K562 (cell line): Measurements from ENCODE around the gene GRIK1. TPM values are rescaled to one million over a fixed set of nuclear protein-coding genes. Genes with fewer than 3 reads are reported as not detected.

Experiments used
- ATAC-seq: fragments of 200-7000 bp; cut with Tn5 transposase; 3 replicates; pipeline ENCODE4 v1.9.1; 2020; ENCODE audit warnings: moderate library complexity
- BruUV-seq: library from RNA; stranded (reverse); fragments of 400-500 nt; replicated peaks from 2 replicates; lab custom pipeline; 2021; lab: Mats Ljungman, UMichigan
- CTCF ChIA-PET: fragments of 300-600 bp; formaldehyde crosslinking; extraction: SDS; loops from one replicate; lab custom pipeline; 2021; ENCODE audit warnings: low intra/inter-chr PET ratio; lab: Yijun Ruan, JAX
- POLR2A ChIA-PET: fragments of 300-600, 350-650 bp; sonication (Branson Sonifier 250); formaldehyde crosslinking; extraction: SDS; loops from one replicate; lab custom pipeline; 2021; ENCODE audit warnings: antibody characterized with exemption, inconsistent platforms; lab: Yijun Ruan, JAX
- DNase-seq, 4 experiments: peaks; one replicate each; pipeline versions ENCODE4 v3.0.0 to v3.0.0-alpha.2; 2011 to 2018; ENCODE audit warnings: low spot score in 3 of 4, mixed read lengths in 3 of 4; ENCODE audit errors: extremely low read depth in 1 of 4
- FAIRE-seq: peaks from 2 replicates; lab custom pipeline; 2011; peaks lifted over from hg19 to GRCh38; lab: Jason Lieb, UNC
- H2AFZ ChIP-seq: 2 replicates; pipeline ENCODE4 v1.6.0; 2011; ENCODE audit warnings: low read depth, low read length, control low read depth, inconsistent platforms
- H3K27ac ChIP-seq: fragments of 200-600 bp; 3 replicates; pipeline ENCODE4 v1.8.0; 2011; ENCODE audit warnings: low read depth, mild to moderate bottlenecking, control low read depth, inconsistent platforms, low read length, moderate library complexity, mixed read lengths; ENCODE audit errors: extremely low read depth
- H3K27me3 ChIP-seq, 2 experiments: fragments of 300-600 bp in 1 of 2; 2 replicates in 1 of 2; 3 replicates in 1 of 2; pipeline versions ENCODE4 v1.6.0 to v1.8.0; 2011; ENCODE audit warnings: inconsistent platforms in 2 of 2, low read length in 2 of 2, mild to moderate bottlenecking in 1 of 2, mixed read lengths in 1 of 2, moderate library complexity in 1 of 2; ENCODE audit not compliant: control insufficient read depth in 2 of 2, insufficient read depth in 2 of 2
- H3K36me3 ChIP-seq: fragments of 300-600 bp; 3 replicates; pipeline ENCODE4 v1.8.0; 2011; ENCODE audit warnings: mild to moderate bottlenecking, low read length, inconsistent platforms; ENCODE audit not compliant: control insufficient read depth, insufficient read depth
- H3K4me1 ChIP-seq, 2 experiments: fragments of 200-600 bp in 1 of 2; replicated peaks in 1 of 2; 2 replicates in 1 of 2; 3 replicates in 1 of 2; pipeline versions ENCODE4 v1.5.1 to v1.8.0; 2011; ENCODE audit warnings: inconsistent platforms in 2 of 2, low read length in 2 of 2, mild to moderate bottlenecking in 1 of 2, mixed read lengths in 1 of 2, moderate library complexity in 1 of 2; ENCODE audit not compliant: control insufficient read depth in 2 of 2, insufficient read depth in 2 of 2
- H3K4me2 ChIP-seq: 2 replicates; pipeline ENCODE4 v1.6.1; 2011; ENCODE audit warnings: low read length, control low read depth, inconsistent platforms, mixed read lengths; ENCODE audit not compliant: insufficient read depth
- H3K4me3 ChIP-seq: fragments of 200-600 bp; sonication (generic), shearing (Covaris generic); 2 replicates; pipeline ENCODE4 v1.5.1; 2016; ENCODE audit warnings: control low read depth, inconsistent platforms
- H3K79me2 ChIP-seq: fragments of 200-600 bp; 3 replicates; pipeline ENCODE4 v1.8.0; 2011; ENCODE audit warnings: low read length, inconsistent platforms; ENCODE audit not compliant: control insufficient read depth, insufficient read depth
- H3K9ac ChIP-seq, 2 experiments: 2 replicates each; pipeline versions ENCODE4 v1.6.0 to v1.6.1; 2011; ENCODE audit warnings: low read depth in 2 of 2, low read length in 2 of 2, control low read depth in 1 of 2, inconsistent platforms in 1 of 2, mild to moderate bottlenecking in 1 of 2, mixed read lengths in 1 of 2; ENCODE audit not compliant: insufficient read depth in 1 of 2
- H3K9me1 ChIP-seq: one replicate; pipeline ENCODE4 v1.6.0; 2011; ENCODE audit warnings: inconsistent platforms, mild to moderate bottlenecking, low read length, moderate library complexity; ENCODE audit not compliant: control insufficient read depth, insufficient read depth
- H3K9me3 ChIP-seq: replicated peaks from 2 replicates; pipeline ENCODE4 v1.5.1; 2011; ENCODE audit warnings: low read depth, low read length, inconsistent platforms; ENCODE audit not compliant: control insufficient read depth, insufficient read depth
- H4K20me1 ChIP-seq: replicated peaks from 2 replicates; pipeline ENCODE4 v1.6.1; 2011; ENCODE audit warnings: low read length, inconsistent platforms, mixed read lengths; ENCODE audit not compliant: control insufficient read depth, insufficient read depth
- E2F3 ChIP-seq: fragments of 250-450 bp; sonication (Bioruptor Pico); IDR thresholded peaks from 2 replicates; pipeline ENCODE4 v1.4.0; 2020; ENCODE audit warnings: mild to moderate bottlenecking
- MAFF ChIP-seq: IDR thresholded peaks from 2 replicates; pipeline ENCODE4 v1.6.1; 2012; ENCODE audit warnings: low read length, improper control_type of control experiment
- MBD1 ChIP-seq: fragments of 250-450 bp; sonication (Bioruptor Pico); IDR thresholded peaks from 2 replicates; pipeline ENCODE4 v1.8.0; 2022; ENCODE audit warnings: inconsistent platforms
- NELFE ChIP-seq: IDR thresholded peaks from 2 replicates; pipeline ENCODE4 v1.6.1; 2011; ENCODE audit warnings: mild to moderate bottlenecking; ENCODE audit not compliant: insufficient read depth, insufficient read length
- NFE2 ChIP-seq: IDR thresholded peaks from 2 replicates; pipeline ENCODE4 v1.6.1; 2014; ENCODE audit warnings: antibody characterized with exemption, low read depth
- SAP30 ChIP-seq: fragments of 200-600 bp; sonication (generic); IDR thresholded peaks from 2 replicates; pipeline ENCODE4 v1.6.1; 2012; ENCODE audit warnings: borderline replicate concordance, low read depth, mild to moderate bottlenecking, moderate library complexity, low read length, control low read depth, inconsistent platforms; ENCODE audit not compliant: insufficient read depth, poor library complexity, severe bottlenecking
- SRSF3 ChIP-seq: fragments of 200-400 bp; formaldehyde crosslinking; IDR thresholded peaks from 2 replicates; pipeline ENCODE4 v1.6.1; 2016; ENCODE audit warnings: mild to moderate bottlenecking, low read length, moderate library complexity; ENCODE audit not compliant: insufficient read depth
- TRIM25 ChIP-seq: fragments of 450-650 bp; IDR thresholded peaks from 2 replicates; pipeline ENCODE4 v1.7.0; 2016; ENCODE audit warnings: borderline replicate concordance
- ZBTB12 ChIP-seq: fragments of 250-450 bp; sonication (Bioruptor Pico); IDR thresholded peaks from 2 replicates; pipeline ENCODE4 v1.4.0; 2020
- ZFP30 ChIP-seq: fragments of 250-450 bp; sonication (Bioruptor Pico); IDR thresholded peaks from 2 replicates; pipeline ENCODE4 v1.8.0; 2022; ENCODE audit warnings: moderate library complexity, mild to moderate bottlenecking, inconsistent platforms, borderline replicate concordance
- WGBS: fragments of 100-300 bp; shearing (Covaris generic); methylation state at CpG from one replicate; pipeline ENCODE4 v1.1.6; 2016; ENCODE audit warnings: low coverage, mixed read lengths; ENCODE audit not compliant: insufficient coverage; ENCODE audit errors: missing lambda C conversion rate; 5-methylcytosine and 5-hydroxymethylcytosine counted together
- in situ Hi-C: fragments of 300-500 bp; cut with MboI; formaldehyde crosslinking; loops from 4 replicates; pipeline ENCODE4 v1.15.0; 2018; ENCODE audit warnings: inconsistent platforms, mixed read lengths
- intact Hi-C: fragments of 100-400 bp; cut with micrococcal nuclease; formaldehyde crosslinking; loops from 2 replicates; pipeline ENCODE4 v1.14.2; 2022
- polyA plus RNA-seq, 8 experiments: library from polyadenylated mRNA; depleted of rRNA in 4 of 8; stranded (reverse) in 5 of 8; unstranded in 3 of 8; fragments of >200 nt; fragmentation: Nextera tagmentation in 2 of 8; fragmentation: Illumina TruSeq in 1 of 8; extraction: Ambion mirVana in 2 of 8; extraction: Trizol in 1 of 8; gene quantifications; 2 replicates each; pipeline versions ENCODE4 v1.2.1 to v1.2.3, GENCODE V29; 2011 to 2014; ENCODE audit warnings: inconsistent platforms in 1 of 8, missing spikeins in 1 of 8
- total RNA-seq, 7 experiments: library from RNA; depleted of rRNA in 6 of 7; stranded (reverse); fragments of >200 nt in 6 of 7; fragmentation: Illumina TruSeq in 2 of 7; extraction: Trizol in 2 of 7; gene quantifications; 2 replicates each; pipeline versions ENCODE4 v1.2.1 to v1.2.3, GENCODE V29; 2011 to 2021; ENCODE audit warnings: low replicate concordance in 1 of 7

Gene GRIK1
- total and polyA plus RNA-seq, 9 of the 15 experiments (the other 6 are each of a cell fraction or from before 2014, with no cell fraction given) = 0.17 to 2.8 (median 0.53) TPM

GRCh38 chr21:29626801-29627470 lies 312.9 kb downstream of the GRIK1 start:
- intact Hi-C loops (no loop called here), in situ Hi-C loops (no loop called here)
- no peaks in the 10 kb centered on the region for H3K27me3 ChIP-seq
- ChIA-PET POLR2A (no interaction called here), CTCF (no interaction called here)
- no peaks in the 10 kb centered on the region; a peak in 1 of 5 replicates for H3K4me1 ChIP-seq
- H3K27ac ChIP-seq = no peak overlapping the region
- DNase-seq (no peak), ATAC-seq (no peak), FAIRE-seq (no peak)
- no peak overlapping the region for H3K9ac ChIP-seq
- 47% methylated on average over 1 of the region's 1 CpG for WGBS
- H4K20me1 ChIP-seq = no peaks in the 10 kb centered on the region
- no peaks in the 10 kb centered on the region for H3K9me1 ChIP-seq
- no peak for TF ChIP-seq SRSF3
- no peak overlapping the region for H3K4me3 ChIP-seq
- no peak overlapping the region for H3K4me2 ChIP-seq
- no peaks in the 10 kb centered on the region for H3K9me3 ChIP-seq
- H3K79me2 ChIP-seq = no peaks in the 10 kb centered on the region
- no peaks in the 10 kb centered on the region for H3K36me3 ChIP-seq
- BruUV-seq = no TSS peak
- 0 out of 2 replicates have a peak overlapping the region, but pooled peaks have one; percentile 3 for H2AFZ ChIP-seq

- Histone ChIP-seq H3K79me2 (no peaks in the 10 kb centered on the region), H3K27ac (no peak overlapping the region), H3K27me3 (no peaks in the 10 kb centered on the region), H3K9me1 (no peaks in the 10 kb centered on the region), H2AFZ (peak overlapping the region; percentile 37; the same call in 1 of the 2 replicates), H3K9me3 (no peaks in the 10 kb centered on the region), H3K4me2 (no peak overlapping the region), H3K9ac (no peak overlapping the region), H3K36me3 (no peaks in the 10 kb centered on the region), H4K20me1 (no peaks in the 10 kb centered on the region), H3K4me1 (no peaks in the 10 kb centered on the region; a peak in 1 of 5 replicates), H3K4me3 (no peak overlapping the region)
- ChIA-PET POLR2A (no interaction called here), CTCF (no interaction called here)
- no TSS peak for BruUV-seq
- intact Hi-C loops (no loop called here), in situ Hi-C loops (no loop called here)
- ATAC-seq (no peak), DNase-seq (no peak), FAIRE-seq (no peak)
- WGBS = 51% methylated on average over 3 of the region's 3 CpGs
- TF ChIP-seq SAP30 (no peak), NELFE (no peak), ZBTB12 (CRISPR knock-in tag) (no peak), ZFP30 (CRISPR knock-in tag) (no peak), NFE2 (peak; percentile 63), E2F3 (CRISPR knock-in tag) (no peak), MAFF (peak; percentile 26; the same call in 1 of the 2 replicates), TRIM25 (no peak), MBD1 (no peak)
These were observed 313.8 kb downstream of the GRIK1 start for GRCh38 chr21:29625990-29626389.
